GM13976 (cell line): Measurements from ENCODE around the gene TBX1.

Experiments
- DNase-seq: peaks from one replicate; pipeline ENCODE4 v3.0.0; 2012; ENCODE audit warnings: low spot score
- CTCF ChIP-seq: IDR thresholded peaks from 2 replicates; pipeline ENCODE4 v1.5.1; 2012; ENCODE audit warnings: borderline replicate concordance, mild to moderate bottlenecking; ENCODE audit not compliant: insufficient read depth; ENCODE audit errors: extremely low read depth, missing control alignments, control extremely low read depth
- in situ Hi-C: fragments of 300-500 bp; cut with MboI; formaldehyde crosslinking; loops from one replicate; pipeline ENCODE4 v1.12.0; 2022; ENCODE audit warnings: low sequenced_read_pairs, mixed read lengths, inconsistent platforms; ENCODE audit not compliant: unreplicated experiment

The TBX1 gene

GRCh38 chr22:19798003-19798665 is 37.6 kb downstream of the TBX1 start:
- in situ Hi-C loops: no loop called here
- DNase-seq: no peak
- TF ChIP-seq CTCF: no peak

- DNase-seq: no peak
- TF ChIP-seq CTCF: no peak
- in situ Hi-C loops: no loop called here
Measured at GRCh38 chr22:19798891-19799293, 38.3 kb downstream of the TBX1 start.

DNA sequence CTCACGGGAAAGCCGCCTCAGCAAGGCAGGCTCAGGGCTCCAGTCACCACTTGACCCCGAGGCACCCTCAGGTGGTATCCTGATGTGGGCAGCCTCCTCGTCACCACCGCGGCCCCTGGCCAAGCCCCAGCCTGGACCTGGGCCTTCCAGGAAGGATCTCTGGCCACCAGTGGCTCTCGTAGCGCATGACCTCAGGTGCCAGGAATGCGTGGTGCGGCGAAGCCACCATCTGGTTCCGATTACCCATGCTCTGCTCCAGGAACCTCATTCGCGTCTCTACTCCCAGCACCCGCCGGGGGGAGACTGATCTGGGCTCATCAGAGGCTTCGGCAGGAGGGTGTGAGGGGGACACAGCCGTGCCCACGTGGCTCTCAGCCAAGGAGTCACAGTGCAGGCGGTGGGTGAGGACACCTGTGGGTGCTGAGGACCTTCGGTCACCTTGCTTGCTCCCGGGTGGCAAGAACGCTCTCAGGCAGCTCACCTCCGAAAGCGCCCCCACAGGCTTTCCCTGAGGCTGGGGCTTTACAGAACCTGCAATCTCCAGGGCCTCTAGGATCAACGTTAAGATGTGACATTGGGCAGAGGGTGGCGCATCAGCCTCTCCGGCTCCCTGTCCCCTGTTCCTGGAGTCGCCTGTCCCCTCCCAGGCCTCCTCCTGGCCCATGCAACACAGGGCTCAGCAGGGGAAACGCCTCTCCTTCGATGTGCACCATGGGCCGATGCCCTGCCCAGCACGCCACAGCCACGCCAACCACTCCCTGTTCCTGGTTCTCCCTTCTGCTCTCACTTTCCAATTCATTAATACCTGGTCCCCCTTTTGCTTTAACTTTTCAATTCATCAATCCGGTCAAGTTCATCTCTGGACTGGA is 39.0 kb downstream of the TBX1 start:
- no peak for DNase-seq
- no peak for TF ChIP-seq CTCF
- in situ Hi-C loops: no loop called here

GRCh38 chr22:19800306-19800705 is 39.7 kb downstream of the TBX1 start:
- DNase-seq: no peak
- no peak for TF ChIP-seq CTCF
- in situ Hi-C loops: no loop called here

DNA sequence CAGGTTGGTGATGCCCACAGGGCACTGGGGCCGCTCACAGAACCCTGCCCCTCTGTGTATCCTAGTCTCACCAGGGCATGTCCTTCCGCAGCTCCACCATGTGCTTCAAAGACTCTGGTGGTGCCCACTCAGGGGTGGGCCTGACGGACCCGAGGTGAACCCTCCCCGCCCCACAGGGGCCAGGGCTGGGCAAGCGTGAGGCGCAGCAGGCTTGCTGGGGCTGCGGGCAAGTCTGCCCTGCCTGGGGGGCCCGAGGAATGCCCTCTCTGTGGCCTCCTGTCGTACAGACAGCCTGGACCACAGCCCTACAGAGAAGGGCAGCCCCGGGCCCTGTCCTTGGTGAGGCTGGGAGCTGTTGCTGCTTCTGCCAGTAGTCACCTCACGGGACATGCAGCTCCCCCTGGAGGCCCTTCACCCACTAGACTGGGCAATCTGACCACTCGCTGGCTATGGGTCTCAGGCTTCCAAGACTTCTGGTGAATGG is 40.2 kb downstream of the TBX1 start:
- TF ChIP-seq CTCF: peak; percentile 8
- in situ Hi-C loops: no loop called here
- DNase-seq: no peak

GRCh38 chr22:19801340-19802000 is 40.9 kb downstream of the TBX1 start:
- TF ChIP-seq CTCF: no peak
- in situ Hi-C loops: no loop called here
- no peak for DNase-seq
